ENCODE data around the gene ZFPM1.

The ZFPM1 gene

GRCh38 chr16:88569614-88569984 is 116.5 kb downstream of the ZFPM1 start:
- H3K4me3 ChIP-seq (ENCODE audit: extremely low read depth, insufficient read depth, low read length, poor library complexity, severe bottlenecking): peak overlapping the region; percentile 69
- H3K9me3 ChIP-seq (ENCODE audit: control insufficient read depth, low read length): no peaks in the 10 kb centered on the region
- H3K36me3 ChIP-seq (ENCODE audit: control insufficient read depth, insufficient read depth, low read length): peaks cover 26% of the 10 kb centered on the region
- 3 to 5% methylated on average over 22 to 27 of the region's 28 CpGs for WGBS, 2 experiments (ENCODE audit: insufficient coverage in 2 of 2)
- H3K4me1 ChIP-seq (ENCODE audit: control insufficient read depth, insufficient read depth, low read length, poor library complexity, severe bottlenecking): peaks cover 23% of the 10 kb centered on the region
- H3K27ac ChIP-seq (ENCODE audit: low read depth, low read length, severe bottlenecking): no peak overlapping the region

- peaks cover 29% of the 10 kb centered on the region for H3K36me3 ChIP-seq (ENCODE audit: control insufficient read depth, insufficient read depth, low read length)
- H3K4me1 ChIP-seq (ENCODE audit: control insufficient read depth, insufficient read depth, low read length, poor library complexity, severe bottlenecking): peaks cover 23% of the 10 kb centered on the region
- no peaks in the 10 kb centered on the region for H3K9me3 ChIP-seq (ENCODE audit: control insufficient read depth, low read length)
- H3K27ac ChIP-seq (ENCODE audit: low read depth, low read length, severe bottlenecking): peak within 1 kb of the TSS; percentile 54
- WGBS, 2 experiments (ENCODE audit: insufficient coverage in 2 of 2): 0 to 1% methylated on average over 68 to 87 of the region's 90 CpGs
- peak within 1 kb of the TSS; percentile 69 for H3K4me3 ChIP-seq (ENCODE audit: extremely low read depth, insufficient read depth, low read length, poor library complexity, severe bottlenecking)
These were observed 117.1 kb downstream of the ZFPM1 start, which contains the start of gene ZC3H18 for GRCh38 chr16:88569985-88570690. TSS of gene ZC3H18 (plus strand) at chr16:88570403. CDS start at chr16:88577124, 6,721 bp downstream.

GRCh38 chr16:88570691-88571092 is 117.6 kb downstream of the ZFPM1 start:
- H3K4me1 ChIP-seq (ENCODE audit: control insufficient read depth, insufficient read depth, low read length, poor library complexity, severe bottlenecking): peaks cover 23% of the 10 kb centered on the region
- H3K36me3 ChIP-seq (ENCODE audit: control insufficient read depth, insufficient read depth, low read length): peaks cover 34% of the 10 kb centered on the region
- H3K9me3 ChIP-seq (ENCODE audit: control insufficient read depth, low read length): no peaks in the 10 kb centered on the region
- 0% methylated on average over 30 of the region's 35 CpGs for WGBS, 2 experiments (ENCODE audit: insufficient coverage in 2 of 2)
- H3K27ac ChIP-seq (ENCODE audit: low read depth, low read length, severe bottlenecking): no peak overlapping the region
- H3K4me3 ChIP-seq (ENCODE audit: extremely low read depth, insufficient read depth, low read length, poor library complexity, severe bottlenecking): peak overlapping the region; percentile 69

- Histone ChIP-seq H3K4me3 (ENCODE audit: extremely low read depth, insufficient read depth, low read length, poor library complexity, severe bottlenecking) (no peak overlapping the region), H3K9me3 (ENCODE audit: control insufficient read depth, low read length) (no peaks in the 10 kb centered on the region), H3K36me3 (ENCODE audit: control insufficient read depth, insufficient read depth, low read length) (peaks cover 77% of the 10 kb centered on the region), H3K27ac (ENCODE audit: low read depth, low read length, severe bottlenecking) (no peak overlapping the region), H3K4me1 (ENCODE audit: control insufficient read depth, insufficient read depth, low read length, poor library complexity, severe bottlenecking) (peaks cover 7% of the 10 kb centered on the region)
- 94 to 100% methylated on average over 7 of the region's 11 CpGs for WGBS, 2 experiments (ENCODE audit: insufficient coverage in 2 of 2)
These were observed 122.2 kb downstream of the ZFPM1 start for GRCh38 chr16:88575251-88575650.

- Histone ChIP-seq H3K4me1 (ENCODE audit: control insufficient read depth, insufficient read depth, low read length, poor library complexity, severe bottlenecking) (peaks cover 2% of the 10 kb centered on the region), H3K27ac (ENCODE audit: low read depth, low read length, severe bottlenecking) (no peak overlapping the region), H3K36me3 (ENCODE audit: control insufficient read depth, insufficient read depth, low read length) (peaks cover 87% of the 10 kb centered on the region), H3K9me3 (ENCODE audit: control insufficient read depth, low read length) (no peaks in the 10 kb centered on the region), H3K4me3 (ENCODE audit: extremely low read depth, insufficient read depth, low read length, poor library complexity, severe bottlenecking) (no peak overlapping the region)
- 97 to 98% methylated on average over 13 of the region's 13 CpGs for WGBS, 2 experiments (ENCODE audit: insufficient coverage in 2 of 2)
These were observed 123.2 kb downstream of the ZFPM1 start for GRCh38 chr16:88576307-88576706.

GRCh38 chr16:88577166-88577565 is 124.1 kb downstream of the ZFPM1 start:
- no peak overlapping the region for H3K4me3 ChIP-seq (ENCODE audit: extremely low read depth, insufficient read depth, low read length, poor library complexity, severe bottlenecking)
- no peak overlapping the region for H3K27ac ChIP-seq (ENCODE audit: low read depth, low read length, severe bottlenecking)
- H3K4me1 ChIP-seq (ENCODE audit: control insufficient read depth, insufficient read depth, low read length, poor library complexity, severe bottlenecking): no peaks in the 10 kb centered on the region
- no peaks in the 10 kb centered on the region for H3K9me3 ChIP-seq (ENCODE audit: control insufficient read depth, low read length)
- 97% methylated on average over 17 to 20 of the region's 20 CpGs for WGBS, 2 experiments (ENCODE audit: insufficient coverage in 2 of 2)
- peaks cover 85% of the 10 kb centered on the region for H3K36me3 ChIP-seq (ENCODE audit: control insufficient read depth, insufficient read depth, low read length)

GRCh38 chr16:88578446-88579313 is 125.6 kb downstream of the ZFPM1 start:
- no peak overlapping the region for H3K27ac ChIP-seq (ENCODE audit: low read depth, low read length, severe bottlenecking)
- H3K4me1 ChIP-seq (ENCODE audit: control insufficient read depth, insufficient read depth, low read length, poor library complexity, severe bottlenecking): no peaks in the 10 kb centered on the region
- 94% methylated on average over 22 to 26 of the region's 26 CpGs for WGBS, 2 experiments (ENCODE audit: insufficient coverage in 2 of 2)
- no peaks in the 10 kb centered on the region for H3K9me3 ChIP-seq (ENCODE audit: control insufficient read depth, low read length)
- H3K36me3 ChIP-seq (ENCODE audit: control insufficient read depth, insufficient read depth, low read length): peaks cover 82% of the 10 kb centered on the region
- no peak overlapping the region for H3K4me3 ChIP-seq (ENCODE audit: extremely low read depth, insufficient read depth, low read length, poor library complexity, severe bottlenecking)

GRCh38 chr16:88580371-88580770 is 127.3 kb downstream of the ZFPM1 start:
- no peak overlapping the region for H3K27ac ChIP-seq (ENCODE audit: low read depth, low read length, severe bottlenecking)
- H3K9me3 ChIP-seq (ENCODE audit: control insufficient read depth, low read length): no peaks in the 10 kb centered on the region
- 97% methylated on average over 14 to 16 of the region's 16 CpGs for WGBS, 2 experiments (ENCODE audit: insufficient coverage in 2 of 2)
- no peak overlapping the region for H3K4me3 ChIP-seq (ENCODE audit: extremely low read depth, insufficient read depth, low read length, poor library complexity, severe bottlenecking)
- no peaks in the 10 kb centered on the region for H3K4me1 ChIP-seq (ENCODE audit: control insufficient read depth, insufficient read depth, low read length, poor library complexity, severe bottlenecking)
- peaks cover 73% of the 10 kb centered on the region for H3K36me3 ChIP-seq (ENCODE audit: control insufficient read depth, insufficient read depth, low read length)

- Histone ChIP-seq H3K4me3 (ENCODE audit: extremely low read depth, insufficient read depth, low read length, poor library complexity, severe bottlenecking) (no peak overlapping the region), H3K27ac (ENCODE audit: low read depth, low read length, severe bottlenecking) (no peak overlapping the region), H3K9me3 (ENCODE audit: control insufficient read depth, low read length) (no peaks in the 10 kb centered on the region), H3K36me3 (ENCODE audit: control insufficient read depth, insufficient read depth, low read length) (peaks cover 74% of the 10 kb centered on the region), H3K4me1 (ENCODE audit: control insufficient read depth, insufficient read depth, low read length, poor library complexity, severe bottlenecking) (no peaks in the 10 kb centered on the region)
- WGBS, 2 experiments (ENCODE audit: insufficient coverage in 2 of 2): 100% methylated on average over 3 of the region's 4 CpGs; no CpG with 5 or more reads in 1 of the 2 experiments
These were observed 128.0 kb downstream of the ZFPM1 start for GRCh38 chr16:88581033-88581432.

- WGBS, 2 experiments (ENCODE audit: insufficient coverage in 2 of 2): 86% methylated on average over 10 to 13 of the region's 14 CpGs
- H3K4me3 ChIP-seq (ENCODE audit: extremely low read depth, insufficient read depth, low read length, poor library complexity, severe bottlenecking): no peak overlapping the region
- H3K9me3 ChIP-seq (ENCODE audit: control insufficient read depth, low read length): no peaks in the 10 kb centered on the region
- no peak overlapping the region for H3K27ac ChIP-seq (ENCODE audit: low read depth, low read length, severe bottlenecking)
- H3K4me1 ChIP-seq (ENCODE audit: control insufficient read depth, insufficient read depth, low read length, poor library complexity, severe bottlenecking): no peaks in the 10 kb centered on the region
- peaks cover 73% of the 10 kb centered on the region for H3K36me3 ChIP-seq (ENCODE audit: control insufficient read depth, insufficient read depth, low read length)
These were observed 130.0 kb downstream of the ZFPM1 start for GRCh38 chr16:88582912-88583575.

Measured in mesodermal cell (in vitro differentiated cells).